Sigmoid colon (tissue), 7 donors: ENCODE measurements around the gene FBLN1. TPM values are rescaled to one million over a fixed set of nuclear protein-coding genes. Genes with fewer than 3 reads are reported as not detected.
A peak's percentile ranks its signal among the peaks of the same experiment; 100 is the strongest.

Experiments used
- DNase-seq: peaks from one replicate; pipeline ENCODE4 v3.0.0-alpha.2; 2019
- H3K27ac ChIP-seq, 4 donors: fragments of 200-600 bp; sonication (generic); one replicate each; pipeline ENCODE4 v1.5.1; 2016 to 2019; ENCODE audit warnings: mild to moderate bottlenecking in 1 of 4
- H3K27me3 ChIP-seq, 3 donors: fragments of 200-600 bp; sonication (generic); one replicate each; pipeline ENCODE4 v1.5.1; 2019; ENCODE audit warnings: mild to moderate bottlenecking in 1 of 3
- H3K36me3 ChIP-seq, 4 donors: fragments of 200-600 bp; sonication (generic); one replicate each; pipeline ENCODE4 v1.5.1; 2016 to 2019
- H3K4me1 ChIP-seq, 4 donors: fragments of 200-600 bp; sonication (generic); one replicate each; pipeline ENCODE4 v1.5.1; 2017 to 2019
- H3K4me3 ChIP-seq, 4 donors: fragments of 200-600 bp; sonication (generic); one replicate each; pipeline ENCODE4 v1.5.1; 2017 to 2019; ENCODE audit warnings: mild to moderate bottlenecking in 2 of 4, moderate library complexity in 1 of 4
- H3K9me3 ChIP-seq, 4 donors: fragments of 200-600 bp in 3 of 4; sonication (generic) in 3 of 4; one replicate each; pipeline versions ENCODE4 v1.5.1 to v1.6.1; 2013 to 2019
- CTCF ChIP-seq, 4 experiments: fragments of 450-650 bp in 3 of 4; fragments of 200-600 bp in 1 of 4; IDR thresholded peaks; one replicate each; pipeline ENCODE4 v1.5.1; 2016 to 2019; ENCODE audit warnings: antibody characterized with exemption in 4 of 4, mild to moderate bottlenecking in 3 of 4, moderate library complexity in 2 of 4
- EP300 ChIP-seq, 4 donors: sonication (generic); formaldehyde crosslinking; IDR thresholded peaks; one replicate each; pipeline ENCODE4 v1.6.1; 2017; ENCODE audit warnings: antibody characterized with exemption in 4 of 4
- POLR2A ChIP-seq, 2 donors: fragments of 450-650 bp; IDR thresholded peaks; one replicate each; pipeline ENCODE4 v1.6.1; 2016; ENCODE audit warnings: antibody characterized with exemption in 2 of 2, mild to moderate bottlenecking in 2 of 2, moderate library complexity in 2 of 2
- POLR2AphosphoS5 ChIP-seq, 4 donors: sonication (generic); formaldehyde crosslinking; IDR thresholded peaks; one replicate each; pipeline ENCODE4 v1.6.1; 2017; ENCODE audit warnings: antibody characterized with exemption in 4 of 4
- WGBS, 2 donors: extraction: QIAGEN DNeasy Blood & Tissue Kit; methylation state at CpG; one replicate each; pipeline ENCODE4 v1.1.7; 2013; 5-methylcytosine and 5-hydroxymethylcytosine counted together
- intact Hi-C: fragments of 100-400 bp; cut with DNase I; formaldehyde crosslinking; loops from one replicate; pipeline ENCODE4 v1.15.1; 2023
- polyA plus RNA-seq, 3 donors: library from polyadenylated mRNA; stranded (reverse); fragments of 200-250 nt; gene quantifications; one replicate each; pipeline ENCODE4 v1.2.3, GENCODE V29; 2013
- total RNA-seq, 4 donors: library from RNA; depleted of rRNA; stranded (reverse); fragments of >200 nt; gene quantifications; one replicate each; pipeline ENCODE4 v1.1.0, GENCODE V29; 2016
- donor health status: healthy with polysubstance abuse.
- donor health status: Bipolar disorder and iron deficiency.
- donor health status: healthy.

FBLN1 gene
- total and polyA plus RNA-seq, 7 donors, result 9.0 to 230 (median 123) TPM

- peaks cover 0 to 10% (median 9%) of the 10 kb centered on the region in 4 donors for H3K4me1 ChIP-seq
- no peak overlapping the region for H3K27ac ChIP-seq
- DNase-seq, result no peak
- TF ChIP-seq EP300 (IDR thresholded peaks at IDR 0.05) (no peak), POLR2A (IDR thresholded peaks at IDR 0.05) (no peak), CTCF (IDR thresholded peaks at IDR 0.05) (no peak), POLR2AphosphoS5 (IDR thresholded peaks at IDR 0.05) (no peak)
- no peaks in the 10 kb centered on the region for H3K27me3 ChIP-seq
- WGBS, 2 donors, result 87 to 96% methylated on average over 13 of the region's 13 CpGs
- intact Hi-C loops, result no loop called here
- H3K4me3 ChIP-seq, result no peak overlapping the region
- H3K36me3 ChIP-seq, result peaks cover 0 to 38% (median 0%) of the 10 kb centered on the region in 4 donors
- H3K9me3 ChIP-seq, result no peaks in the 10 kb centered on the region
These were observed 40.6 kb downstream of the FBLN1 start for GRCh38 chr22:45543243-45543642.

- Histone ChIP-seq H3K36me3 (peaks cover 0 to 42% (median 0%) of the 10 kb centered on the region in 4 donors), H3K27ac (peak overlapping the region in 1 of 4 donors; percentile 5), H3K4me3 (no peak overlapping the region), H3K27me3 (no peaks in the 10 kb centered on the region), H3K4me1 (peaks cover 0 to 18% (median 18%) of the 10 kb centered on the region in 4 donors), H3K9me3 (no peaks in the 10 kb centered on the region)
- 91 to 94% methylated on average over 12 of the region's 12 CpGs for WGBS, 2 donors
- intact Hi-C loops, result no loop called here
- no peak for DNase-seq
- TF ChIP-seq CTCF (IDR thresholded peaks at IDR 0.05) (no peak), POLR2A (IDR thresholded peaks at IDR 0.05) (no peak), EP300 (IDR thresholded peaks at IDR 0.05) (no peak), POLR2AphosphoS5 (IDR thresholded peaks at IDR 0.05) (no peak)
These were observed 42.0 kb downstream of the FBLN1 start for GRCh38 chr22:45544588-45545170.

GRCh38 chr22:45546333-45547015 lies 43.8 kb downstream of the FBLN1 start:
- Histone ChIP-seq H3K4me3 (no peak overlapping the region), H3K4me1 (peaks cover 0 to 36% (median 35%) of the 10 kb centered on the region in 4 donors), H3K27me3 (no peaks in the 10 kb centered on the region), H3K9me3 (no peaks in the 10 kb centered on the region), H3K36me3 (peaks cover 0 to 36% (median 0%) of the 10 kb centered on the region in 4 donors), H3K27ac (peak overlapping the region in 1 of 4 donors; percentile 17)
- WGBS, 2 donors, result 89 to 93% methylated on average over 21 of the region's 21 CpGs
- TF ChIP-seq POLR2AphosphoS5 (IDR thresholded peaks at IDR 0.05) (no peak), POLR2A (IDR thresholded peaks at IDR 0.05) (no peak), CTCF (IDR thresholded peaks at IDR 0.05) (no peak), EP300 (IDR thresholded peaks at IDR 0.05) (no peak)
- intact Hi-C loops, result no loop called here
- no peak for DNase-seq

DNA sequence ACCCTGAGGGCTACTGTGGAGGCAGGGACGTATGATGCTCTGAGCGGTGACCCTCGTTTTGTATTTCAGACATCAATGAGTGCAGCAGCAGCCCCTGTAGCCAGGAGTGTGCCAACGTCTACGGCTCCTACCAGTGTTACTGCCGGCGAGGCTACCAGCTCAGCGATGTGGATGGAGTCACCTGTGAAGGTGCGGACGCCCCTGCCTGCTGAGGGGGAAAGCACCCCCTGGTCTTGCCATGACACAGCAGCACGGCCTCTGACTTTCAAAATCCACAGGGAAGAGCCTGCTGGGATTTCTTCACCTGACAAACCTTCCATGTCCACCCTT lies 44.3 kb downstream of the FBLN1 start:
- H3K9me3 ChIP-seq, result no peaks in the 10 kb centered on the region
- WGBS, 2 donors, result 91 to 93% methylated on average over 11 of the region's 11 CpGs
- H3K4me3 ChIP-seq, result no peak overlapping the region
- no peak for DNase-seq
- peaks cover 0 to 34% (median 0%) of the 10 kb centered on the region in 4 donors for H3K36me3 ChIP-seq
- no peak for TF ChIP-seq CTCF (IDR thresholded peaks at IDR 0.05)
- TF ChIP-seq POLR2A (IDR thresholded peaks at IDR 0.05), result no peak
- no peak for TF ChIP-seq POLR2AphosphoS5 (IDR thresholded peaks at IDR 0.05)
- no peak for TF ChIP-seq EP300 (IDR thresholded peaks at IDR 0.05)
- peak overlapping the region in 1 of 4 donors; percentile 17 for H3K27ac ChIP-seq
- no peaks in the 10 kb centered on the region for H3K27me3 ChIP-seq
- peaks cover 0 to 41% (median 39%) of the 10 kb centered on the region in 4 donors for H3K4me1 ChIP-seq
- intact Hi-C loops, result no loop called here
